ENCODE measurements around the gene RAP1GAP2.

GRCh38 chr17:2853283-2854142, 57.3 kb downstream of the RAP1GAP2 start:
- TF ChIP-seq, protein P1, sequence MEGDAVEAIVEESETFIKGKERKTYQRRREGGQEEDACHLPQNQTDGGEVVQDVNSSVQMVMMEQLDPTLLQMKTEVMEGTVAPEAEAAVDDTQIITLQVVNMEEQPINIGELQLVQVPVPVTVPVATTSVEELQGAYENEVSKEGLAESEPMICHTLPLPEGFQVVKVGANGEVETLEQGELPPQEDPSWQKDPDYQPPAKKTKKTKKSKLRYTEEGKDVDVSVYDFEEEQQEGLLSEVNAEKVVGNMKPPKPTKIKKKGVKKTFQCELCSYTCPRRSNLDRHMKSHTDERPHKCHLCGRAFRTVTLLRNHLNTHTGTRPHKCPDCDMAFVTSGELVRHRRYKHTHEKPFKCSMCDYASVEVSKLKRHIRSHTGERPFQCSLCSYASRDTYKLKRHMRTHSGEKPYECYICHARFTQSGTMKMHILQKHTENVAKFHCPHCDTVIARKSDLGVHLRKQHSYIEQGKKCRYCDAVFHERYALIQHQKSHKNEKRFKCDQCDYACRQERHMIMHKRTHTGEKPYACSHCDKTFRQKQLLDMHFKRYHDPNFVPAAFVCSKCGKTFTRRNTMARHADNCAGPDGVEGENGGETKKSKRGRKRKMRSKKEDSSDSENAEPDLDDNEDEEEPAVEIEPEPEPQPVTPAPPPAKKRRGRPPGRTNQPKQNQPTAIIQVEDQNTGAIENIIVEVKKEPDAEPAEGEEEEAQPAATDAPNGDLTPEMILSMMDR (IDR thresholded peaks at IDR 0.05): no peak
- peak in 1 of 4 donors; percentile 25 for TF ChIP-seq POLR2A (IDR thresholded peaks at IDR 0.05)
